Activated gamma-delta T cell treated with anti-CD3 and anti-CD28 coated beads, Interleukin-2, amount 50 U/mL, for 16 hours (primary cell): ENCODE results near the gene ZNF853.
"Not testable (repeated sequence)": the region's sequence is repeated elsewhere in the genome, so short reads cannot be mapped to it uniquely, and the experiment has no call there.

Experiments
- DNase-seq: peaks from one replicate; pipeline ENCODE4 v3.0.0-alpha.2; 2020; ENCODE audit warnings: low read depth

The ZNF853 gene

DNA sequence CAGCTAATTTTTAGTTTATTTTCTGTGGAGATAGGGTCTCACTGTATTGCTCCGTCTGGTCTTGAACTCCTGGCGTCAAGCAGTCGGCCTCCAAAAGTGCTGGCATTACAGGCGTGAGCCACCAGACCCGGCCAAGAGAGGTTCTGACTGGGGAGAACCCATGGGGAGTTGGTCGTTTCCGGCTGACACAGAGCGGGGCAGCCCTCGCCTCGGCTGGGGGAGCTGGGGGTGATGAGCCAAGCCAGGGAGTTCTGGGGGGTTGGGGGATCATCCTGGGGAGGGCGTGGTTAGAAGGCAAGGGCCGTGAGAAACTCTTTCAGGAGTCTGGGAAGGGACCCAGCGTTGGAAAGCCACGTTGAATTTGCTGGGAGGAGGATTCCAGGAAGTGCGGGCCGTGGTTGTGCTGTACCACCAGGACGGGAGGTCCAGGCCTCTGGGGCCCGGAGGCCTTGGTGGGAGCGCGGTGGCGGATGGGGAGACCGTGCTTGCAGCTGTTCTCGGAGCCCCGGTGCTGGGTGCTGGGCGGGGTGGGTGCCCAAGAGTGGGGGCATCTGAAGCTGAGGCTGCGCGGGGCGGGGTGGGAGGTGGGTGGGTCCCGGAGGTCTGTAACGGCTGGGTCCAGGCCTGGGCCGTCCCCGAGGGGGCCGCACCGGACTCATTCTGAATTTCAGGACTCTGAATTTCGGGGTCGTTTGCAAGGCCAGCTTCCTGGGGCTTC, 8.4 kb upstream of the ZNF853 start:
- no peak for DNase-seq

DNA sequence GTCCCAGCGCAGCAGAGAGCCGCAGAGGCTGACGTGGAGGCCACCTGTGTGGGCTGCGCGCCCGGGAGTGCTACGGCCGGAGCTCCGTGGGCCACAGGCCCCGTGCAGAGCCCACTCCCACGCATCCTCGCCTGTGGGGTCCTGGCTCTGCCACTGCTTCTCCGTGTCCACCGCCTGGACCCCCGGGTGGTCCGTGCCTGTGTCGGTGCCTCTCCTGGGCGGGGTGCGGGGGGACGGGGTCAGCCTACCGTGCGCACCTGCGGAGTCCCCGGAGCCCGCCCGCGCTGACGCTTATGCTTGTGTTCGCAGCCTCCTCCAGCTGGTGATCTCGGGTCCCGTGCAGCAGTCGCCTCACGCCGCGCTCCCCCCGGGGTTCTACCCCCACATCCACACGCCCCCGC, 7.8 kb upstream of the ZNF853 start:
- no peak for DNase-seq

DNA sequence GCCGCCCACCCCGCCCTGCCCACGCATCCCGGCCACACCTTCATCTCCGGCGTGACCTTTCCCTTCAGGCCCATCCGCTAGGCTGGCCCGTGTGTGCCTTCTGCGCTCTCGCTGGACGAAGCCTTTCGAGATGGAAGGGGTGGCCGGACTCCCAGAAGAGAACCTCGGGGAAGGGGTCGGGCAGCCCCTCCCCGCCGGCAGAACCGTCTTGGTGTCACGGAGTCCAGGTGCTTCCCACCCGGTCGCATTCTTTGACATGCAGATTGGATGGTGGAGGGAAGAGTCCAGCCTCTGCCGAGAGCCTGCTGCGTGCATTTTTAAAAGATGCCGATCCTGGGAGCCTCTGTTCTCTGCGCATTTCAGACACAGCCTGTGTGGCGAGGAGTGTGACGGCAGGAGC, 7.3 kb upstream of the ZNF853 start:
- no peak for DNase-seq

DNA sequence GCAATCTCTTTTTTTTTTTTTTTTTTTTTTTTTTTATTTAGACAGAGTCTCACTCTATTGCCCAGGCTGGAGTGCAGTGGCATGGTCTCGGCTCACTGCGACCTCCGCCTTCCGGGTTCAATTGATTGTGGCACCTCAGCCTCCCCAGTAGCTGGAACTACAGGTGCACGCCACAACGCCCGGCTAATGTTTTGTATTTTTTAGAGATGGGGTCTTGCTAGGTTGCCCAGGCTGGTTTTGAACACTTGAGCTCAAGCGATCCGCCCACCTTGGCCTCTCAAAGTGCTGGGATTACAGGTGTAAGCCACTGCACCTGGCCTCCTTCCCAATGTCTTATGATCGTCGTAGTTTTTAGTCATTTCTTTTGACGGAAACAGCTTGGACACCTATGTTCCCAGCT, 6.6 kb upstream of the ZNF853 start:
- no peak for DNase-seq

DNA sequence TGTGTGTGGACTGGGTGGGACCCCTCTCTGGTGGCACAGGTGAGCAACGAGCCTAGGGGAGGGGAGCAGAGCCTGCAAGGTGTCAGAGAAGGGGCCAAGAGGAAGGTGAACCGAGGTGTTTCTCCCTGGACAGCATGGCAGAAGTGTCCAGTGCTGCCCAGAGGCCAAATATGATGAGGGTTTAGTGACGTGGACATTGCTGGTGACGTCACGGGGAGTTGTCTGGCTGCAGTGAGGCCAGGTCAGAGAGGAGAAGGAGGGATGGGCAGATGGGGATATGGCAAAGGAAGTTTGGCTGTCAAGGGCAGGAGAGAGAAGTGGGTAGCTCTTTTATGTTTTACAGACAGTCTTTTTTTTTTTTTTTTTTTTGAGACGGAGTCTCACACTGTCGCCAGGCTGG, 2.6 kb upstream of the ZNF853 start:
- DNase-seq: no peak

DNA sequence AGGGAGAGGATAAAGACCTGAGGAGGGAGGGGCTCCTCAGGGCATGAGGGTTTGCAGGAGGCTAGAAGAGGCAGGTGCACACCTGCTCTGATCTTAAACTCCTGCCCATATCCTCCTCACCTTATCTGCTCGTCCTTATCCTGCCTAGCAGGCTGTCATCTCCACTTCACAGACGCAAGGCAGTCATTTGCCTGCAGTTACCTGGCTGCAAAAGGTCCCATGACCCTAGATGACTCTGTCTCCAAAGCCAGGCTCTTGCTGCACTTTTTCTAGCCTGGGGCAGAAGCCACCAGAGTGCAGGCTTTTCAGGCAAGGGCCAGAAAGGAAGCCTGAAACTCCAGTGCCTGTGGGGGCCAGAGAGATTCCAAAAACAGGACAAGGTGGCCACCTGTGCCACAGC, 1.7 kb upstream of the ZNF853 start:
- DNase-seq: no peak

DNA sequence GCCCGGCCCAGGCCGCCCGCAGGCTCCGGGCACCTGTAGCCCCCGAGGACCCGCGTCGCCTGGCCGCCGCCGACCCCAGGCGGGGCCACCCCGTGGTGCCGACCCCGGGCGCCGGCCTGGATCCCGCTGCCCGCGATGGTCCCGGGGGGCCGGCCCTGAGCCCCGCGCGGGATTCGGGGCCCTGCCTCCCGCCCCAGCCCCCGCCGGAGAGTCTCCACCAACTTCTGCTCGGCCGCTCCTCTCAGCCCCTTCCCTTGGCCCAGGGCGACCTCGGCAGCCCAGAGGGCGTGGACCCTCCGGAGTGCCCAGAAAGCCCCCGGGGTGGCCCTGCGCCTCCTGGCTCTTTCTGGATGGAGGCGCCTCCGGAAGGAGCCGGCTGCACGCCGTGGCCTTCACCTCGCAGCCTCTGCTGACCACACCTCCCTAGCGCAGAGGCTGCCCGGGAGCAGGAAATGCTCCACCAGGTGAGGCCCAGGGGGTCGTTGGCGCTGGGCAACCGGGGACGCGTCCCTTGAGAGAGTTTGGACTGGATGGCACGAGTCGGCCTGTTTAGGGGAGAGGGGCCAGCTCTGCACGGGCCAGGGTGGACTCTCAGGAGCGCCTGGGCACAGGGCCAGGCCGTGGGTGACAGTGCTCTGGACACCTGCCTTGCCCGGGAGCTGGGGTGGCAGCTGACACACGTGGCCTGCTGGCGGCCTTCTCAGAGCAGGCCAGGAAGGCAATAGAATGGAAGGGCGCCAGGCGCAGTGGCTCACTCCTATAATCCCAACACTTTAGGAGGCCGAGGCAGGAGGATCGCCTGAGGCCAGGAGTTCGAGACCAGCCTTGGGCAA, 529 bp downstream of the ZNF853 start:
- no peak for DNase-seq

DNA sequence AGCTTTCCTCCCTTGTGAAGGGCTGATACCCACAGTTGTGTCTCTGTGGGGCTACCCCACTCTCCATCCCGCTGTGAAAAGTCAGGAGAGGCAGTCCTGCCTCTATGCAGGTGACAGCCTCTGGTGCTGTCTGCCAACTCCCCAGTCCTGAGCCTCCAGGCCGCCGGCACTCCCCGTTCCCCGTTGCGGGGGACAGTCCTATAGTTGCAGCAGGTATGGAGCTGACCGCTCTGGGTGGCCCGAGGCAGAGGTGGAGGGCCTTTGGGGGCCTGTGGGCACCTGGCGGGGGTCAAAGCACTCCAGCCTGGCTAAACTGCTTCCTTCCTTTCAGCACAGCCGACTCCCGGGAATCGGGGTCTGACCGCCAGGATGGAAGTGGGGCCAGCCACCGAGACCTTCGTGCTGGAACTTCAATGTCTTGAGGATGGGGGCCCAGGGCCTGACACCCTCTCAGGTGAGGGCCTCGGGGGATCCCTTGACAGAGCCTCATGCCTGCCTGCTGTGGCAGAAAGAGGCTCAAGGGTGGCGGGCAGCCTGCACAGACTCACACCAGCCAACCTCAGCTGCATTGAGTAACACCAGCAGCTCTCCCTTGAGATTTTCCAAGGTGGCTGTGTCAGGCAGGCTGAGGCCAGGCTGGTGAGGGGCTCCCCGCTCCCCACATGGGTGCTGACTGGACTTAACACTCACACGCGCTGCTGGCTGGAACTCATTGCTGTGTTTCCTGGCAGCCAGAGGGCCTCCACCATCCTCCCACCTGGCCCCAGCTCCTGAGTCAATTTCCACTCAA, 1.6 kb downstream of the ZNF853 start:
- DNase-seq: no peak

DNA sequence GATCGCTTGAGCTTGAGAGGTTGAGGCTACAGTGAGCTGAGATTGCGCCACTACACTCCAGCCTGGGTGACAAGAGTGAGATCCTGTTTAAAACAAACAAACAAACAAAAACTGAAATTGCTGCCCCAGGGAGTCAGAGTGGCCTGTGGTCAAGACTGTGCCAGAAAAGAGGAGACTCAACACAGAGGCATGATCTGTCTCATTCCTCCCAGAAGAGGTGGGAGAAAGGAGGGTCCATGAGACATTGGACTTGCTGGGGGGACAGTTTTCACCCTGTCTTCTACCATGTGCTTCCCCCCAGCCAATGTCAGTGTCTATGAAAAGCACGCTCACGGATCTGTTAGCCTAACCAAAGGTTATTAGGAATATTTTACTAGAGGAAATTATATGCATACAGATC, 3.2 kb downstream of the ZNF853 start:
- no peak for DNase-seq

DNA sequence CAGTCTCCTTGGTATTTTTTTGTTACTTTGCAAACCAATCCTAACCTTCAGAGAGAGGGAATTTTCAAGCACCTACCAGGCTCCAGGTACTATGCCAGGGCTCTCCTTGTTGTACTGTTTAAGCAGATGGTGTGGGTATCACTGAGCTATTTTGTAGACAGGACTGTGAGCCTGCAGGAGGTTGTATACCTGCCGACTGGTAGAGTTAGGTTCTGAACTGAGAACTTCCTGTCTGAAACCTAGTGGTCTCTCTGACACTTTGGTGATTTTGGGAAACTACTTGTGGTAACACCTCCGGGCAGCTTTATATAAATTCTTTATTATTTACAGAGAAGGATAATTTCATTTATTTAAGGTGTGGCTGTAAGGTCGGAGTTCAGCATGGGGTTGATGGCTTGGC, 4.6 kb downstream of the ZNF853 start:
- DNase-seq: no peak

DNA sequence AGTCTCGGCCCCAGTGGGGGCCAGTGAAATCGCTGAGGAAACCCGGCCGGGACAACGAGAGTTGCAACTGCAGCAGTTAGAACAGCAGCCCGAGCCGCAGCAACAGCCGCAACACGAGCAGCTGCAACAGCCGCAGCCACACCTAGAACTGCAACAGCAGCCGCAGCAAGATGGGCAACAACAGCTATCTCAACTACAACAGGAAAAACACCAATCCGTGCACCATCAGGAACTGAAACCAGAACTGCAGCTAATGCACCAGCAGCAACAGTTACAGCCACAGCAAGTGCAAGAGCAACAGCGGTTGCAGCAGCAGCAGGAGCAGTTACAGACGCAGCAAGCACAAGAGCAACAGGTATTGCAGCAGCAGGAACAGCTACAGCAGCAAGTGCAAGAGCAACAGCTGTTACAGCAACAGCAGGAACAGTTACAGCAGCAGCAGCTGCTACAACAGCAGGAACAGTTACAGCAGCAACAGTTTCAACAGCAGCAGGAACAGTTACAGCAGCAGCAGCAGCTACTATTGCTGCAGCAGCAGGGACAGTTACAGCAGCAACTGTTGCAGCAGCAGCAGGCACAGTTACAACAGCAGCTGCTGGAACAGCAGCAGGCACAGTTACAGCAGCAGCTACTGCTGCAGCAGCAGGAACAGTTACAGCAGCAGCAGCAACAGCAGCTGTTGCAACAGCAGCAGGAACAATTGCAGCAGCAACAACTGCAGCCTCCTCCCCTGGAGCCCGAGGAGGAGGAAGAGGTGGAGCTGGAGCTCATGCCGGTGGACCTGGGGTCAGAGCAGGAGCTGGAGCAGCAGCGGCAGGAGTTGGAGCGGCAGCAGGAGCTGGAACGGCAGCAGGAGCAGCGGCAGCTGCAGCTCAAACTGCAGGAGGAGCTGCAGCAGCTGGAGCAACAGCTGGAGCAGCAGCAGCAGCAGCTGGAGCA, 6.1 kb downstream of the ZNF853 start:
- no peak for DNase-seq

DNA sequence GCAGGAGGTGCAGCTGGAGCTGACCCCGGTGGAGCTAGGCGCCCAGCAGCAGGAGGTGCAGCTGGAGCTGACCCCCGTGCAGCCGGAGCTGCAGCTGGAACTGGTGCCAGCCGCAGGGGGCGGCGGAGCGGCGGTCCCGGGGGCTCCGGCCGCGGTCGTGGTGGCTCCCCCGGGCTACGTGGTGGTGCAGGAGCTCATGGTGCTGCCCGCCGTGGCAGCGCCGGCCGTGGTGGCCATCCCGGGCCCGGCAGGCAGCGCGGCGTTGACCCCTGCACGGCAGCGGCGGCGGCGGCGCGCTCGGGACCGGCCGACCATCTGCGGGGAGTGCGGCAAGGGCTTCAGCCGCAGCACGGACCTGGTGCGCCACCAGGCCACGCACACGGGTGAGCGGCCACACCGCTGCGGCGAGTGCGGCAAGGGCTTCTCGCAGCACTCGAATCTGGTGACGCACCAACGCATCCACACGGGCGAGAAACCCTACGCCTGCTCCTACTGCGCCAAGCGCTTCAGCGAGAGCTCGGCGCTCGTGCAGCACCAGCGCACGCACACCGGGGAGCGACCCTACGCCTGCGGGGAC, 6.8 kb downstream of the ZNF853 start:
- DNase-seq: no peak

DNA sequence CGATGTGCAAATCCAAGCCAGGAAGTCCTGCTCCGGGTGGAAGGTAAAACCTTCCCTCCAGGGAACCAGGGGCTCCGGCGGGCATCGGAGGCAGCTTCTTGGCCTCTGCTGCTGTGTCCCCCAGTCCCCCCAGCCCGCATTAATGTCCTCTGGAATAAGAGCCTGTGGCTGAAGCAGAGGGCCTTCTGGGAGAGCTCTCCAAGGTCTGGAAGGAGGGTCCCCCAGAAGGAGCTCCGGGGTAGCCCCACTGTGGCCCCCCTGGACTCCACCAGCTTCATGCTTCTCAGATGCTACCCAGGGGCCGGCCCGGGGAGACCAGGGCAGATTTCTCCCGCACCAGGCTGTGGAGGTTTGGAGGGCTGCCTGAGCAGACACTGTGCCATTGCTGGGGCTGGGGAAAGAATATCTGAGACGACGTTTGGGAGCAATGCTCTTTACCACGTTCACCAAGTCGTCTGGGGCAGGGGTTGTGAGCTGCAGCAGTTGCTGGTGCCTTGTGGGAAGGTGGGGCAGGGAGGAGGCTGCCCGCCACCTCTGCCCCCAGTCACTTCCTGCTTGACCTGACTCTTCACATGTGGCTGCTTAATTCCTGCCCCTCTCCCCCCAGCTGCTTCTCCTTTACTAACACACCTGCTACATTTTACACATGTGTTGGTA, 8.3 kb downstream of the ZNF853 start:
- no peak for DNase-seq

DNA sequence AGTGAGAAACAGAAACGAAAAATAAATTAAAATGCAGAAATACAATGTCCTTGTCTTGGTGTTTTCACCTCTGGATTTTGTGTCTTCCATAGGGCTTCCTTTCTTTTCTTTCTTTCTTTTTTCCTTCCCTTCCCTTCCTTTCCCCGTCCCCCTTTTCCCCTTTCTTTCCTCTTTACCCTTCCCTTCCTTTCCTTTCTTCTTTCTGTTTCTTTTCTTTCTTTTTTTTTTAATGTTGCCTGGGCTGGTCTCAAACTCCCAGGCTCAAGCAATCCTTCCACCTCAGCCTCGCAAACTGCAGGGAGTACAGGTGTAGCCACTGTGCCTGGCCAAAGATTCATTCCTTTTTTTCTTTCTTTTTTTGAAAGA, 8.8 kb downstream of the ZNF853 start:
- no peak for DNase-seq

DNA sequence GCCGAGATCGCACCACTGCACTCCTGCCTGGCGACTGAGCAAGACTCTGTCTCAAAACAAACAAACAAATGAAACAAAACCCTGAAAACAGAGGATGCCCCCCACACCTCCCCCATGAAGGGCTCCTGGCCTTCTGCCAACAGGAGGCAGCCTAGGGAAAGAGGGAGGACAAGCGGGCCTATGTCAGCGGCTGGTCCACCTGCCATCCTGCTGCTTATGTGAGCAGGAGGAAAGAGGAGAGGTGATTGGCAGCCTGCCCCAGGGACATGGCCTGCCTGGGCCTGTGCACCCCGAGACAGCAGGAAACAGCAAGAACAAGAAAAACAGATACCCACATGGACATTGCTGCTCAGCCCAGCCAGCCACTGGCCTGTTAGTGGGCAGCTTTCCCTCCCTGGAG, 12.6 kb downstream of the ZNF853 start:
- no peak for DNase-seq

DNA sequence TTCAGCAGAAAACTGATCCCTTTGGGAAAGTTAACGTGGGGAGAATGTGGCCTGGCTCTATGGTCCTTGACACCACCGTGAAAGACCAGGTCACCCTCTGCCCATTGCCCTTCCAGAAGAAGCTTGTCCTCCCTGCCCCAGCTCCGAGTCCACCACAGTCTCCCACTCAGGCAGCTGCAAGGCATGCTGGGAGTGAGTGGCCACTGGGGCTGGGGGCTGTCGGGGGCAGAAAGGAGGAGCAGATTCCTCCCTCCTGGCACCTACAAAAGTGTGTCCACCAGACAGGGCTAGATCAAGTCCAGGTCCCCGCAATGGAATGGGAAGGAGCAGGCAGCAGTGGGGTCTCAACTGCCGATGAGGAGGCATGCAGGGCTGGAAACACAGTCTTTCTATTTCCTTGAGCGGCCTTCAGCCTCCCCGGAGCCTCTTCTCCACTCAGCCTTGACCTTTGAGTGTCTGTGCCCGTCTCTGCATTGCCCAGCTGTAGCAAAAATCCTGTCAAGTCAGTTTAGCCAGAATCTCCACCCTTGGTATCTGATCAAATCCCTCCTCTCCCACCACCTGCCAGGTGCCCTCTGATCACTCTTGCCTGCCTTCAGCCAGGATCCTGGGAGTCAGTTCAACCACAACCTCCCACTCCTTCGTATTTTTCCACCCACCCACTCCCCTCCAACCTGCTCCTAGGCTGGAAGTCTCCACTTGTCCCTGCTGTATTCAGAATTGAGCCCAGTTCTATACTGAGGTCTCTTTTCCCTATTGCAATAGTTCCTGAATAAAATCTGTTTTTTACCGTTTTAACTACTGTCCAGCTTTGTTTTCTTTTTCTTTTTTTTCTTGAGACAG, 14.8 kb downstream of the ZNF853 start:
- DNase-seq: no peak

DNA sequence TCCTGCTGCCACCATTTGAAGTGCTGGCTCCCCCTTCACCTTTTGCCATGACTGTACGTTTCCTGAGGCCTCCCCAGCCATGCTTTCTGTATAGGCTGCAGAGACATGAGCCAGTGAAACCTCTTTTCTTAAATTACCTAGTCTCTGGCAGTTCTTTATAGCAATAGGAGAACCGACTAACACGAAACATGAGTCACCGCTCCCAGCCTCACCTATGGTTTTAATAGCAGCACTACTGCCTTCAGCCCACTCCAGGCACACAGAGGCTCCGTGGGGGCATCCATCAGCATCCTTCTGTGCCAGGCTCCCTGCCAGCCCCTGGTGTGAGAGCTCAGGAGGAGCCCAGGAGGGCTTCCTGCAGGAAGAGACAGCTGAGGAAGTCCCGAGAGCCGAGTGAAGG, 16.2 kb downstream of the ZNF853 start:
- DNase-seq: no peak

DNA sequence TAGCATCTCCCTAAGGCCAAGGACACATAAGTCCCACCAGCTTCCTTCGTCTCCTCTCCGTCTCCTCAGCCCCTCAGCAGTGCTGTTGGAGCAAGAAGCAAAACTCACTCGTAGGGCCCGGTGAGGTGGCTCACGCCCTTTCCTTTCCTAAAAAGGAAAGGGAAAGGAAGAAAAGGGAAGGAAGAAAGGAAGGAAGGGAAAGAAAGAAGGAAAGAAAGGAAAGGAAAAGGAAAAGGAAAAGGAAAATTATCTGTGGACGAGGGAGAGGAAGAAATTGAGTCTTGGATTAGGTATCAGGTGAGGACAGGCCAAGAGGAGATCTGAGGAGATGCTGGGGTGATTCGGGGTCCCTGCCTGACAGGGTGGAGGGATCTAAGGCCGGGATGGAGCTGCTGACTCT, 18.6 kb downstream of the ZNF853 start:
- DNase-seq: no peak

DNA sequence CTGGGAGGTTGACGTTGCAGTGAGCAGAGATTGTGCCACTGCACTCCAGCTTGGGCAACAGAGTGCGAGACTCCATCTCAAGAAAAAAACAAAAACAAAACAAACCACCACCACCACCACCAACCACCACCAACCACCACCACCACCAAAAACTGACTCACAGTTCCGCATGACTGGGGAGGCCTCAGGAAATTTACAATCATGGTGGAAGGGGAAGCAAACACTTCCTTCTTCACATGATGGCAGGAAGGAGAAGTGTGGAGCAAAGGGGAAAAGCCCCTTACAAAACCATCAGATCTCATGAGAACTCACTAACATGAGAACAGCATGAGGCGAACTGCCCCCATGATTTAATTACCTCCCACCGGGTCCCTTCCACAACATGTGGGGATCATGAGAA, 19.6 kb downstream of the ZNF853 start:
- DNase-seq: not testable (repeated sequence)
